AG10803 (cell line): Measurements from ENCODE around the gene NOS1AP.

Experiments
- DNase-seq: peaks from one replicate; pipeline ENCODE4 v3.0.0; 2010; ENCODE audit warnings: low read depth
- H3K4me3 ChIP-seq: 2 replicates; pipeline ENCODE4 v1.5.1; 2011; ENCODE audit warnings: mild to moderate bottlenecking, low read length, control low read depth
- CTCF ChIP-seq: conservative IDR thresholded peaks from 2 replicates; pipeline ENCODE4 v1.5.1; 2011; ENCODE audit warnings: mild to moderate bottlenecking, low read length, control low read depth, inconsistent platforms

The NOS1AP gene

GRCh38 chr1:162134646-162135045 lies 65.2 kb downstream of the NOS1AP start:
- no peak overlapping the region for H3K4me3 ChIP-seq
- no peak for TF ChIP-seq CTCF
- DNase-seq: no peak

GRCh38 chr1:162135271-162135775 lies 65.8 kb downstream of the NOS1AP start:
- TF ChIP-seq CTCF: no peak
- DNase-seq: no peak
- H3K4me3 ChIP-seq: no peak overlapping the region

- TF ChIP-seq CTCF: no peak
- peak; percentile 74 for DNase-seq
- no peak overlapping the region for H3K4me3 ChIP-seq
Measured at GRCh38 chr1:162136760-162137159, 67.3 kb downstream of the NOS1AP start.

GRCh38 chr1:162137179-162137960 lies 67.9 kb downstream of the NOS1AP start:
- no peak overlapping the region for H3K4me3 ChIP-seq
- no peak for DNase-seq
- no peak for TF ChIP-seq CTCF

- no peak for DNase-seq
- no peak overlapping the region for H3K4me3 ChIP-seq
- no peak for TF ChIP-seq CTCF
Measured at GRCh38 chr1:162138112-162138511, 68.6 kb downstream of the NOS1AP start.

- H3K4me3 ChIP-seq: no peak overlapping the region
- TF ChIP-seq CTCF: no peak
- no peak for DNase-seq
Measured at GRCh38 chr1:162138599-162139181, 69.2 kb downstream of the NOS1AP start.

- no peak for DNase-seq
- no peak overlapping the region for H3K4me3 ChIP-seq
- no peak for TF ChIP-seq CTCF
Measured at GRCh38 chr1:162139211-162139610, 69.7 kb downstream of the NOS1AP start.
